ENCODE results near the gene PCDH17. TPM values are rescaled to one million over a fixed set of nuclear protein-coding genes. Genes with fewer than 3 reads are reported as not detected.

Gene PCDH17, protein sequence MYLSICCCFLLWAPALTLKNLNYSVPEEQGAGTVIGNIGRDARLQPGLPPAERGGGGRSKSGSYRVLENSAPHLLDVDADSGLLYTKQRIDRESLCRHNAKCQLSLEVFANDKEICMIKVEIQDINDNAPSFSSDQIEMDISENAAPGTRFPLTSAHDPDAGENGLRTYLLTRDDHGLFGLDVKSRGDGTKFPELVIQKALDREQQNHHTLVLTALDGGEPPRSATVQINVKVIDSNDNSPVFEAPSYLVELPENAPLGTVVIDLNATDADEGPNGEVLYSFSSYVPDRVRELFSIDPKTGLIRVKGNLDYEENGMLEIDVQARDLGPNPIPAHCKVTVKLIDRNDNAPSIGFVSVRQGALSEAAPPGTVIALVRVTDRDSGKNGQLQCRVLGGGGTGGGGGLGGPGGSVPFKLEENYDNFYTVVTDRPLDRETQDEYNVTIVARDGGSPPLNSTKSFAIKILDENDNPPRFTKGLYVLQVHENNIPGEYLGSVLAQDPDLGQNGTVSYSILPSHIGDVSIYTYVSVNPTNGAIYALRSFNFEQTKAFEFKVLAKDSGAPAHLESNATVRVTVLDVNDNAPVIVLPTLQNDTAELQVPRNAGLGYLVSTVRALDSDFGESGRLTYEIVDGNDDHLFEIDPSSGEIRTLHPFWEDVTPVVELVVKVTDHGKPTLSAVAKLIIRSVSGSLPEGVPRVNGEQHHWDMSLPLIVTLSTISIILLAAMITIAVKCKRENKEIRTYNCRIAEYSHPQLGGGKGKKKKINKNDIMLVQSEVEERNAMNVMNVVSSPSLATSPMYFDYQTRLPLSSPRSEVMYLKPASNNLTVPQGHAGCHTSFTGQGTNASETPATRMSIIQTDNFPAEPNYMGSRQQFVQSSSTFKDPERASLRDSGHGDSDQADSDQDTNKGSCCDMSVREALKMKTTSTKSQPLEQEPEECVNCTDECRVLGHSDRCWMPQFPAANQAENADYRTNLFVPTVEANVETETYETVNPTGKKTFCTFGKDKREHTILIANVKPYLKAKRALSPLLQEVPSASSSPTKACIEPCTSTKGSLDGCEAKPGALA (N-terminal part only)
- 0.93 TPM in 2 replicates for polyA plus RNA-seq (2013)

DNA sequence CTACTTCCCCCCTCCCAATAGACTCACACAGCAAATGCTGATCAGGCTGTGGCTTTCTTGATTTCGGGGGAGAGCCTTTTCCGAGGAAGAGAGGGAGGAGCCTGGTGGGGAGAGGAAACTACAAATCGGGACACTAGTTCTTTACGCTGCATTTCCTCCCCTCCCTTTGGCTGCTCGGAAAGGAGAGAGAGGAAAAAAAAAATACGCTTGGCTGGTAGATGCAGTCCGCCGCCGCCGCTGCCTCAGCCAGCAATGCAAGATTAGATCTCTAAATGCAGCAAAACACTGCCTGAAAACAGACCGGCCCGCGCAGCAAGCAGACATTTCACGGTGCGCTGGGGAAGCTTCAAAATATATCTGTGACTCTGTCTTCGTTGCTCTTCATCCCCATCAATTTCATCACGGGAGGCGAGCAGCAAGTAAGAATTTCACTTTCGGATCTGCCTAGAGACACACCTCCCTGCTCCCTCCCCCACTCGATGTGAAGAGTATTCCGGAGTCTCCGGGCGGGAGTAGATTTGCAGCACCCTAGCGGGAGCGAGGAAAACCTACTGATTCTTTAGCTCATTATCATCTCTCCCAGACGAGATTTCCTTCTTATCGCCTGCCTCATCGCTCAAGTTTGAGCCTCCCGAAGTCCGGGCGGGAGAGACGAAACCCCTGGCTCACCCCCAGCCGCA lies at the start of gene PCDH17:
PCDH17 (plus strand) TSS at position 149 of the 680 bp plus-strand sequence. CDS start 803 bp downstream, outside the sequence.
- H3K9me3 ChIP-seq (ENCODE audit: insufficient read depth, low read depth, low read length) = peaks cover 20% of the 10 kb centered on the region
- H3K79me1 ChIP-seq (ENCODE audit: low read length) = no peaks in the 10 kb centered on the region
- no peak within 1 kb of the TSS for H4K91ac ChIP-seq (ENCODE audit: low read depth, low read length)
- H3K4me2 ChIP-seq (ENCODE audit: low read length) = peak within 1 kb of the TSS; percentile 99
- no peak within 1 kb of the TSS for H3K9ac ChIP-seq (ENCODE audit: low read length)
- H2BK120ac ChIP-seq (ENCODE audit: insufficient read depth, low read length, poor library complexity) = no peak within 1 kb of the TSS
- no peaks in the 10 kb centered on the region for H3K36me3 ChIP-seq (ENCODE audit: control insufficient read depth in 1 of 2, insufficient read depth in 2 of 2, low read length in 2 of 2)
- H3K4ac ChIP-seq (ENCODE audit: low read depth, low read length) = no peak within 1 kb of the TSS
- H4K8ac ChIP-seq (ENCODE audit: low read depth, low read length) = no peak within 1 kb of the TSS
- WGBS (ENCODE audit: extremely low coverage, insufficient coverage, insufficient read length) = no CpG with 5 or more reads among the region's 33 CpGs
- no peak within 1 kb of the TSS for H3K18ac ChIP-seq (ENCODE audit: low read length)
- peaks cover 13 to 18% of the 10 kb centered on the region in 2 experiments for H3K4me1 ChIP-seq (ENCODE audit: control insufficient read depth in 1 of 2, insufficient read depth in 2 of 2, low read length in 2 of 2)
- H3K4me3 ChIP-seq (ENCODE audit: low read depth, low read length) = peak within 1 kb of the TSS; percentile 67
- peak in 1 of 2 donors; percentile 12 for DNase-seq
- H2BK5ac ChIP-seq (ENCODE audit: low read depth, low read length, poor library complexity) = no peak within 1 kb of the TSS
- H3K27me3 ChIP-seq (ENCODE audit: insufficient read depth, low read length) = peaks cover 11% of the 10 kb centered on the region
- no peak within 1 kb of the TSS for H3K27ac ChIP-seq (ENCODE audit: low read depth, low read length)
- H3K79me2 ChIP-seq (ENCODE audit: control insufficient read depth, insufficient read depth, low read length, poor library complexity) = no peaks in the 10 kb centered on the region
- no peak within 1 kb of the TSS for H3K23ac ChIP-seq (ENCODE audit: low read length)
- H3K14ac ChIP-seq (ENCODE audit: low read length) = no peak within 1 kb of the TSS
- H4K12ac ChIP-seq (ENCODE audit: low read depth, low read length) = no peak within 1 kb of the TSS
- H2BK12ac ChIP-seq (ENCODE audit: low read length) = no peak within 1 kb of the TSS
- H2AK5ac ChIP-seq (ENCODE audit: low read length) = no peak within 1 kb of the TSS
- H2AFZ ChIP-seq (ENCODE audit: insufficient read depth, low read length, poor library complexity) = peak within 1 kb of the TSS; percentile 46

DNA sequence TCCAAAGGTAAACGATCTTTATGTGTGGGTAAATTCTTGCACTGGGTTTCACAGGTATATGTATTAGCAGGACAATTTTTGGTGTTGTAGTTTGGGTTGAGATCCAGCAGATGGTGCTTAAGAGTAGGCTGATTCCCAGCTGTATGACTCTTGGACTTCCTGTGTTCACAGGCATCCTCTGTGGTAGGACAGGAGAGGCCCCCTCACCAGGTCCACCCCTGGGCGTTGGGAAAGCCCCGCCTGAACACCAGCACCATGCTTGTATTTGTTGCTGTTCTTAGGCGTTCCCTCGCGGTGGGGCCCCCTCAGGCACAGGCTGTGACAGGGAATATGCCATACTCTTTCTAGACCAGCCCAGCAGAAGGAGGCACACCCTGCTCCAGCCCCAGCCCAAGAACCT lies 49.5 kb upstream of the PCDH17 start:
- H2BK120ac ChIP-seq (ENCODE audit: insufficient read depth, low read length, poor library complexity) = no peak overlapping the region
- H3K79me2 ChIP-seq (ENCODE audit: control insufficient read depth, insufficient read depth, low read length, poor library complexity) = no peaks in the 10 kb centered on the region
- no peak overlapping the region for H2BK12ac ChIP-seq (ENCODE audit: low read length)
- no peak overlapping the region for H4K8ac ChIP-seq (ENCODE audit: low read depth, low read length)
- H3K4ac ChIP-seq (ENCODE audit: low read depth, low read length) = no peak overlapping the region
- no peak overlapping the region for H3K18ac ChIP-seq (ENCODE audit: low read length)
- H3K27me3 ChIP-seq (ENCODE audit: insufficient read depth, low read length) = no peaks in the 10 kb centered on the region
- H2AK5ac ChIP-seq (ENCODE audit: low read length) = no peak overlapping the region
- H3K14ac ChIP-seq (ENCODE audit: low read length) = no peak overlapping the region
- H3K27ac ChIP-seq (ENCODE audit: low read depth, low read length) = no peak overlapping the region
- no peak overlapping the region for H3K4me3 ChIP-seq (ENCODE audit: low read depth, low read length)
- H2AFZ ChIP-seq (ENCODE audit: insufficient read depth, low read length, poor library complexity) = no peak overlapping the region
- H4K12ac ChIP-seq (ENCODE audit: low read depth, low read length) = no peak overlapping the region
- no peaks in the 10 kb centered on the region for H3K79me1 ChIP-seq (ENCODE audit: low read length)
- no peak overlapping the region for H3K23ac ChIP-seq (ENCODE audit: low read length)
- no peaks in the 10 kb centered on the region for H3K9me3 ChIP-seq (ENCODE audit: insufficient read depth, low read depth, low read length)
- H3K36me3 ChIP-seq (ENCODE audit: control insufficient read depth in 1 of 2, insufficient read depth in 2 of 2, low read length in 2 of 2) = no peaks in the 10 kb centered on the region
- H3K9ac ChIP-seq (ENCODE audit: low read length) = no peak overlapping the region
- H2BK5ac ChIP-seq (ENCODE audit: low read depth, low read length, poor library complexity) = no peak overlapping the region
- no peak for DNase-seq
- H3K4me1 ChIP-seq (ENCODE audit: control insufficient read depth in 1 of 2, insufficient read depth in 2 of 2, low read length in 2 of 2) = no peaks in the 10 kb centered on the region
- no peak overlapping the region for H4K91ac ChIP-seq (ENCODE audit: low read depth, low read length)
- WGBS (ENCODE audit: extremely low coverage, insufficient coverage, insufficient read length) = no CpG with 5 or more reads among the region's 6 CpGs
- H3K4me2 ChIP-seq (ENCODE audit: low read length) = no peak overlapping the region

GRCh38 chr13:57583529-57583928 lies 48.0 kb upstream of the PCDH17 start:
- Histone ChIP-seq H3K23ac (ENCODE audit: low read length) (no peak overlapping the region), H2AK5ac (ENCODE audit: low read length) (no peak overlapping the region), H3K27ac (ENCODE audit: low read depth, low read length) (no peak overlapping the region), H3K36me3 (ENCODE audit: control insufficient read depth in 1 of 2, insufficient read depth in 2 of 2, low read length in 2 of 2) (no peaks in the 10 kb centered on the region), H3K4me1 (ENCODE audit: control insufficient read depth in 1 of 2, insufficient read depth in 2 of 2, low read length in 2 of 2) (no peaks in the 10 kb centered on the region), H3K4me2 (ENCODE audit: low read length) (no peak overlapping the region), H2AFZ (ENCODE audit: insufficient read depth, low read length, poor library complexity) (no peak overlapping the region), H3K14ac (ENCODE audit: low read length) (no peak overlapping the region), H2BK120ac (ENCODE audit: insufficient read depth, low read length, poor library complexity) (no peak overlapping the region), H3K9me3 (ENCODE audit: insufficient read depth, low read depth, low read length) (no peaks in the 10 kb centered on the region), H3K79me1 (ENCODE audit: low read length) (no peaks in the 10 kb centered on the region), H2BK12ac (ENCODE audit: low read length) (no peak overlapping the region), H2BK5ac (ENCODE audit: low read depth, low read length, poor library complexity) (no peak overlapping the region), H3K79me2 (ENCODE audit: control insufficient read depth, insufficient read depth, low read length, poor library complexity) (no peaks in the 10 kb centered on the region), H4K91ac (ENCODE audit: low read depth, low read length) (no peak overlapping the region), H3K4me3 (ENCODE audit: low read depth, low read length) (no peak overlapping the region), H4K8ac (ENCODE audit: low read depth, low read length) (no peak overlapping the region), H4K12ac (ENCODE audit: low read depth, low read length) (no peak overlapping the region), H3K4ac (ENCODE audit: low read depth, low read length) (no peak overlapping the region), H3K18ac (ENCODE audit: low read length) (no peak overlapping the region), H3K27me3 (ENCODE audit: insufficient read depth, low read length) (no peaks in the 10 kb centered on the region), H3K9ac (ENCODE audit: low read length) (no peak overlapping the region)
- no CpG with 5 or more reads among the region's 1 CpG for WGBS (ENCODE audit: extremely low coverage, insufficient coverage, insufficient read length)
- DNase-seq = no peak

DNA sequence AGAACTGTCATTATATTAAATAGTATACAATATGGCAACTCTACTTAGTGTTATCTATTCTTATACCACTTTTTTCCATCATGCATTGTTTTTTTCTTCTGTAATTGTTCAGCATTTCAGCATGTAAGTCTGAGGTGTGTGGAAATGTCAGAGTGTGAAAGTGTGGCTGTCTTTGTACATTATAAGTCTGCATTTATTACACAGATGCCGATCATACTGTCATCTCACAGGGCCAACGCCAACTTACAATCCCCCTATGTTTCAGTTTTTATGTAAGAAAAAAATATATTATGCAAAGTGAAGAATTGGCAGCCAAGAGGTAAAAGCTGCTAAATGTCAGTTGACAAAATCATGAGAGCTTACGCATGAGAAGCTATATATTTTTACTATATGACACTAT lies 42.9 kb upstream of the PCDH17 start:
- no peak overlapping the region for H3K9ac ChIP-seq (ENCODE audit: low read length)
- no peaks in the 10 kb centered on the region for H3K27me3 ChIP-seq (ENCODE audit: insufficient read depth, low read length)
- WGBS (ENCODE audit: extremely low coverage, insufficient coverage, insufficient read length) = no CpG with 5 or more reads among the region's 3 CpGs
- no peaks in the 10 kb centered on the region for H3K79me1 ChIP-seq (ENCODE audit: low read length)
- H2BK12ac ChIP-seq (ENCODE audit: low read length) = no peak overlapping the region
- no peaks in the 10 kb centered on the region for H3K79me2 ChIP-seq (ENCODE audit: control insufficient read depth, insufficient read depth, low read length, poor library complexity)
- H3K14ac ChIP-seq (ENCODE audit: low read length) = no peak overlapping the region
- H3K23ac ChIP-seq (ENCODE audit: low read length) = no peak overlapping the region
- no peak overlapping the region for H4K8ac ChIP-seq (ENCODE audit: low read depth, low read length)
- no peak overlapping the region for H4K91ac ChIP-seq (ENCODE audit: low read depth, low read length)
- no peak overlapping the region for H3K4me3 ChIP-seq (ENCODE audit: low read depth, low read length)
- H2AFZ ChIP-seq (ENCODE audit: insufficient read depth, low read length, poor library complexity) = no peak overlapping the region
- H2AK5ac ChIP-seq (ENCODE audit: low read length) = no peak overlapping the region
- H3K4ac ChIP-seq (ENCODE audit: low read depth, low read length) = no peak overlapping the region
- no peak overlapping the region for H4K12ac ChIP-seq (ENCODE audit: low read depth, low read length)
- H3K18ac ChIP-seq (ENCODE audit: low read length) = no peak overlapping the region
- no peak overlapping the region for H3K27ac ChIP-seq (ENCODE audit: low read depth, low read length)
- no peak for DNase-seq
- no peaks in the 10 kb centered on the region for H3K4me1 ChIP-seq (ENCODE audit: control insufficient read depth in 1 of 2, insufficient read depth in 2 of 2, low read length in 2 of 2)
- no peak overlapping the region for H3K4me2 ChIP-seq (ENCODE audit: low read length)
- H2BK120ac ChIP-seq (ENCODE audit: insufficient read depth, low read length, poor library complexity) = no peak overlapping the region
- H3K36me3 ChIP-seq (ENCODE audit: control insufficient read depth in 1 of 2, insufficient read depth in 2 of 2, low read length in 2 of 2) = no peaks in the 10 kb centered on the region
- H3K9me3 ChIP-seq (ENCODE audit: insufficient read depth, low read depth, low read length) = no peaks in the 10 kb centered on the region
- H2BK5ac ChIP-seq (ENCODE audit: low read depth, low read length, poor library complexity) = no peak overlapping the region
